GM19438 (cell line): ENCODE measurements around the gene MAP1LC3B.

ENCODE experiments used
- ATAC-seq: cut with Tn5 transposase; IDR thresholded peaks from one replicate; pipeline ENCODE4 v1.9.1; 2021; ENCODE audit warnings: low read depth; ENCODE audit not compliant: unreplicated experiment

Gene MAP1LC3B

DNA sequence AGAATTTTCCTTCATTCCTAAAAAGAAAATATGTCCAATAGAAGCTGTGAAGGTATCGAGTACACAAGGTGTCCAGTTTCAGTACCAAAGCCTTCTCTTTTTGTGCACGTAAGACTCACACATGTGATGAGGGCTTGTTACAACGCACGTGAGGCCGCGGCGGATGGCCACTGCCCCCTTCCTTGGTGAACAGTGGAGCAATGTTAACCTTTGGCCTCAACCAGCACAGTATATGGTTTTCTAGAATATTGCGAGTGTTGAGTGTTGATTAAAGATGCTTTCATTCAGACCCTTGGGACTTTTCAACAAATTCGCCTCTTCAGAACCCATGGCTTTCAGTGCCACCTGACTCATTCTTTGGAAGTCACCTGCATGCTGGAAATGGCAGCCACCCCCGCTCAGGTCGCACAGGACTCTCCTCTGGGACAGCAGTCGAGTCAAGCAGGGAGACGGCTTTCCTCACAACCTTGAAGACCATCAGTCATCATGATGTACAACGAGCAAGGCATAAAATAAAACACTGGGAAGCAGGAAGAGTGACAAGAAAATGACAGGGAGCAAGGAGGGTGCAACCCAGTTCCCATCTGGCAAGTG is 14.5 kb downstream of the MAP1LC3B start:
- no peak for ATAC-seq

- ATAC-seq, result no peak
These were observed 15.5 kb downstream of the MAP1LC3B start for GRCh38 chr16:87407511-87408112.

DNA sequence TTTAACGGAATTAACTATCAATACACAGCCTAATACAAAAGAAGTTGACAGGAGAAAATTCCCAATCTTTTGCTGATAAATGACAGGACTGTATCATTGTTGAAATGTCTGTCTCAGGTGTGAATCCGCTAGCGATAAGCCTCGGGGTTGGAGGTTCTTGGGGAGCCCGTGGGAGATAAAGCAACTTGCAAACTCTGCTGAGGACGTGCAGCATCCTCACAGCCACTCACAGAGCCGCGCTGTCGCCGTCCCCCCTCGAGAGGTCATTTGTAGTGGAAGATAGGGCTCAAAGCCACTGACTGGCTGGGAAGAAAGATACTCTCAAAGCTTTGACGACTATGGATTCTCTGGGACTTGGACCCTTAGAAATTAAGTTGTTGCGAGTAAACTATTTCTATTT is 17.0 kb downstream of the MAP1LC3B start:
- ATAC-seq, result no peak

DNA sequence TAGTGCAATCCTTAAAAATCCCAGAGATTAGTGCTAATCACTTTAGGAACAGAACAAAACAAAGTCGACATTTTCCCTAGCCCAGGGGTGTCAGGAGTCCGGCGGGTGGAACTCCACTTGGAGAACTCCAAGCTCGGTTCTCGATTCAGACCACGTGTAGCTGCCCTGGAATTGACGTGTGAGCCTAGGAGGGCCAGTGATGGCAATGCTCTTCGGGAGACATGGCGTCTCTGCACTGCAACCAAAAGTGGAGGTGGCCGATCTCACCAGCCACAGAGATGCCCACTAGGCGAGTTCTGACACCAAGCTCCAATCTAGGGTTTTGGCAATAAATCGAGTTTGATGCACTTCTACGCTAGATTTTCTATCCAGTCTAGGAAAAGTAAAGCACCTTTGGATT is 17.6 kb downstream of the MAP1LC3B start:
- no peak for ATAC-seq

DNA sequence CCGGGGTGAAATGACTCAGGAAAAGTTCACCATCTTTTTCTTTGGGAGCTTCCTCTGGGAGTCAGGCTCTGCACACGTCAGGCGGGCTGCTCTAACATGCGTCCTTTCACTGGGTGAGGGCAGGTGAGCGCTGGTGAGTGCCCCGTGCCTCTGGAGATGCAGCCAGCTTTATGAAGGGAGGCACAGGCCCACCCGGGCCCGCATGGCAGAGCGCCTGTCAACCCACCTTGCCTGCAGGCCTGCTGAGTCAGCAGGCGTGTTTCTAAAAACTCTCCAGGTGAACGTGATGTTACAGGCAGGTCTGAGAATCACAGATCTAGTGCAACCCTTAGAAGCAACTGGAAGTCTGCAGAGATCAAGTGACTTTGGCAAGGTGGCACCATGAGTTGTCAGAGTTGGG is 18.4 kb downstream of the MAP1LC3B start:
- no peak for ATAC-seq

GRCh38 chr16:87410968-87411367 is 18.8 kb downstream of the MAP1LC3B start:
- ATAC-seq, result no peak

GRCh38 chr16:87411375-87412271 is 19.5 kb downstream of the MAP1LC3B start:
- no peak for ATAC-seq

DNA sequence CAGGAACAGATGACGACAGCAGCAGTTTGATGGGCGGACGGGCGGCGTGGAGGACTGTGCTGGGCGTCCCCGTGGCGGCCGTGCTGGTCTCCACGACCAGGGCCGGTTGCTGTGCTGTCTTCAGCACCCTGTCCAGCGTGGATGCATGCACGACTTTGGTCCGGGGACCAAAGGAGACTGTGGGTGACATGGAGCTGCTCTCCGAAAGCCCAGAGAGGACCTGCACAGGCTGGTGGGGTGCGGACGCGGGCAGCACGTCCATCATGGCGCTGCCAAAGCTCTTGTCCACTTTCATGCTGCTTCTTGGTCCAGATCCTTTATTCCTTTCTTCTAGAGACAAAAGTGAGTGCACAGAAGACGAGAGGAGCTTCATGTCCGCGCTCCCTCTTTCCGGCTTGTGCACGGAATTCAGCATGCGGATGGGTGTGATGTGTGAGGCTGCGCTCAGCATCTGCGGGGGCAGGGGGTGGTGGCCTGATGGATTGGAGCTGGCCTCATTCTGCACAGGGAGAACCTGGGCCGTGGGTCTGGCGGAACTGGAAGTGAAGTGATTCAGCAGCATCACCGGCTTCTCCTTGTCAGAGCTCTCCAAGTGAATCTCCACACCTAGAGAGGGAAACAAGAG is 20.3 kb downstream of the MAP1LC3B start:
- no peak for ATAC-seq

GRCh38 chr16:87412996-87413421 is 20.9 kb downstream of the MAP1LC3B start:
- ATAC-seq, result no peak

DNA sequence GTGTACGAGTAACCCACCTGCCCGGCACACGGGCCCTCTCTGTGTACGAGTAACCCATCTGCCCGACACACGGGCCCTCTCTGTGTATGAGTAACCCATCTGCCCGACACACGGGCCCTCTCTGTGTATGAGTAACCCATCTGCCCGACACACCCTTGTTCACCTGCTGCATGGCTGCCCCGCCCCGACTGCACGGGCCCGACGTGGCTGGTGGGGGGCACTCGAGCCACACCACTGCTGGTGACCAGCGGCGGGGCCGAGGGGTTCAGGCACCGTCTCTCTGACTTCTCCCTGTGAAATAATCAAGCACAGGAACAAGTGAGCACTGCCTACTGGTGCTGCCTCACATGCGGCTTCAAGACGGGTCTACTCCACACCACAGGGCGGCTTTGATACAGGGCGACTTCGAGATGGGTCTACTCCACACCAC is 22.1 kb downstream of the MAP1LC3B start:
- ATAC-seq, result no peak

GRCh38 chr16:87415441-87415840 is 23.3 kb downstream of the MAP1LC3B start:
- no peak for ATAC-seq

DNA sequence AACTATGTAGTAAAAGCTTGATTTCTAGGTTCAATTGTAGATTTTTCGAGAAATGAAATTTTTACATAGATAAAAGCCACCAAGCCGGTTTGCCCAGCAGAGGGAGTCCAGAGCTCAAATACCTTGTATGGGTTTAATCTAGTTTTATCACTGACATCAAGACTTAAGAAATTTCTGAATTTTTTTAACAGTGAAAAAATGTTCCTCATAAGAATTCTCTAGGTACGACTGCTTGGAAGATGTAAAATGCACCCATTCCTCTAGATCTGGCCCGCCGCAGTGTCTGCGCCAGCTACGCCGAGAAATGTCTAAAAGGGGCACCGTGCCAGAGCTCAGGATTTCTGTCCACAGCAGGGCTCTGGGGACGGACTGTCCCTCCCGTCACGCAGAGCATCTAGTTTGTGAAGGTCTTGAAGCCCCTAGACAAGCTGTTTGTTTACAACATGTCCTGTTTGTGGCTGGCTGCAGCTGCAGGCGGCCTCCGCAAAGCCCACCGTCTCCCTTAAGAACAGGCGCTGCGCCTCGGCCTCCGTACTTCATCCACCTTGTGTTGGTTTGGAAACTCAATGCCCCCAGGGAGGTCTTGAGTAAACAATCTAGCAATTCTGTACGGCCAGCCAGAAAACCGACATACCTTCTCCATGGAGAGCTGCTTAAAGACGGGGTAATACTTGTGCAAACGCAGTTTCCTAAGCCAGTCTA is 24.8 kb downstream of the MAP1LC3B start:
- ATAC-seq, result no peak

DNA sequence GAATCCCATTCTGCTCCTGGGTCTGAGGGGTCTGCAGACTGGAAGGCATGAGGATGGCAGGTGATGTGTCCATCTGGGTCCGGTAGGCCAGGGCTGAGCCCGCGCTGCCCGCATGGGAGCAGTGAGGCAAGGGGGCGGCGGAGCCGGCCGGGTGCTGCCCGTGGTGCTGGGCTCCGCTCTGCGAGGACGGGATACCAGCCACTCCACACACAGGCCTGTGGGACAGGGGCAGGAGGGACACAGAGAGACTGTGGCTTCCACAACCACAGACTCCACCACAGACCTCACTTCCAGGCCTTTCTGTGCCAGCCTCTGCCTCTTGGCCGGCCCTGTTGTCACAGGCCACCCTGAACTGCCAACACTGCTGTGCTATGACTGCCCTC is 25.4 kb downstream of the MAP1LC3B start:
- ATAC-seq, result no peak

DNA sequence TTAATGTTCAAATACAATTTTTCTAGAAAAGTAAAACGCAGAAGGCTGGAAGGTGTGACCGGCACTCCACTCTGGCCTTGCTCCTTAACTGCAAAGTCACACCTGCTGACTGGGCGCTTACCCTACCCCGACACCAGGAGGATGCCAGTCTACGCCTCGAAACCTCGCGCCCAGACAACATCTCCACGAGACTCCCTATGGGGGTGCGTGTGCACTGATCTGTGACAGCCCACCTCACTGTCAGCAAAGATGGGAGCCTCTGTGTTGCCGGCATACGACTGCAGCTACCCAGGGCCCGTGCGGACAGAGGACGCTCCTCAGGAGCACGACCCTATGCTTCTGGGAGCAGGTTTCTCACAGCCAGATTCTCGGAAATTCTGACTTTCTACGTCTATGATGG is 26.1 kb downstream of the MAP1LC3B start:
- ATAC-seq, result no peak

DNA sequence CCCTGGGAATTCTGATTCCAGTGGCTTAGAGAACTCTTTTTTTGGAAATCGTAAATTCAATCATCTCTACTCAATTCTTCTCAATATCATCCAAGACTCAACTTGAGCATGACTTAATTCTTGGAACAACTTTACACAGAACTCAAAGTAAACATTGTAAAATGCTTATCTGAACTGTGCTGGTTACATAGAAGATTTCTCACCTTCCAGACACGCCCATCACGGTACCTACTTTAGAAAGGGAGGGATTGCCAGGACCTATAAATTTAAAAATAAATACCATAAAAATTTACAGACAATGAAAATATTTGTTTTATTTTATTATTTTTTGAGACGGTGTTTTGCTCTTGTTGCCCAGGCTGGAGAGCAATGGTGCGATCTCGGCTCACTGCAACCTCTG is 26.5 kb downstream of the MAP1LC3B start:
- no peak for ATAC-seq

DNA sequence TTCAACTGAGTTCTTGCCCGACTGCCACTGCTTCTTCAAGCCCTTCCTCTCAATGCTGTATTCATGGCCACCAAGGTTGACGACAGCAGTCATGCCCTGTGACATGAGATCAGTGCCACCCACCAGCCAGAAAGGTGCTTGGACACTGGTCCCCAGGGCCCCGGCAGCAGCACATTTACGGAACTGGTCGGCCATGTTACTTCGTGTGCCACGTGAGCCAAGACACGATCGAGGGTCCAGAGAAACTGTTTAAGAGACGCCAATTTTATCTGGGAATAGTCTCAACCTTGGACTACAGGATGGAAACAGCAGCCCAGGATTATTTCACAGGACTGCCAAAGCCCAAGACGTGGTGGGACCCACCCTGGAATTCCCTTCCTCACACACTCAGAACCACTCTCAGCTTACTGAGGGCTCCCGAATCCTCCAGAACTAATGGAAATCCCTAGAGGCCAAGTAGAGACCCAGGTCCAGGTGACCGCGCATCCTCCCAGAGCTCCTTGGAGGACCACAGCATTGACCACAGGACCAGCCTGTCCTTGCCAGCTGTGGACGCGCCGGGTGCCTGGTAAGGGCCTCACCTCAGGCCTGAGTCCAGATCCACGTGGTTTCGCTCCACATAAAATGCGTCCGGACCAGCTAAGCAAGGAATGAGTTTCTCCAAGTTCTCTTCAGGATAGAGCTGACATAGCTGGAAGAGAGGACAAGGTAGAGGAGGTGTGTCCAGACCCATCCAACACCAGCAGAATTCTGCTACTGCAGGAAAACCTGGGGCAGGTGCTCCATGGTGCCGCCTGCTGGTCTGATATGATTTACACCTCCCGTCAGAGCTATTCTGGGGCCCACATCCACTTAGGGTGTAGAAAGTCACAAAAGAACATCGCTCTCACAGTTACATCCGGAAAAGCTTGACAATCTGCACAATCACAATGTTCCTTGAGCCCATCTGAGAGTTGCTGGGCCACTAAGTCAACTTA is 28.2 kb downstream of the MAP1LC3B start:
- ATAC-seq, result no peak

DNA sequence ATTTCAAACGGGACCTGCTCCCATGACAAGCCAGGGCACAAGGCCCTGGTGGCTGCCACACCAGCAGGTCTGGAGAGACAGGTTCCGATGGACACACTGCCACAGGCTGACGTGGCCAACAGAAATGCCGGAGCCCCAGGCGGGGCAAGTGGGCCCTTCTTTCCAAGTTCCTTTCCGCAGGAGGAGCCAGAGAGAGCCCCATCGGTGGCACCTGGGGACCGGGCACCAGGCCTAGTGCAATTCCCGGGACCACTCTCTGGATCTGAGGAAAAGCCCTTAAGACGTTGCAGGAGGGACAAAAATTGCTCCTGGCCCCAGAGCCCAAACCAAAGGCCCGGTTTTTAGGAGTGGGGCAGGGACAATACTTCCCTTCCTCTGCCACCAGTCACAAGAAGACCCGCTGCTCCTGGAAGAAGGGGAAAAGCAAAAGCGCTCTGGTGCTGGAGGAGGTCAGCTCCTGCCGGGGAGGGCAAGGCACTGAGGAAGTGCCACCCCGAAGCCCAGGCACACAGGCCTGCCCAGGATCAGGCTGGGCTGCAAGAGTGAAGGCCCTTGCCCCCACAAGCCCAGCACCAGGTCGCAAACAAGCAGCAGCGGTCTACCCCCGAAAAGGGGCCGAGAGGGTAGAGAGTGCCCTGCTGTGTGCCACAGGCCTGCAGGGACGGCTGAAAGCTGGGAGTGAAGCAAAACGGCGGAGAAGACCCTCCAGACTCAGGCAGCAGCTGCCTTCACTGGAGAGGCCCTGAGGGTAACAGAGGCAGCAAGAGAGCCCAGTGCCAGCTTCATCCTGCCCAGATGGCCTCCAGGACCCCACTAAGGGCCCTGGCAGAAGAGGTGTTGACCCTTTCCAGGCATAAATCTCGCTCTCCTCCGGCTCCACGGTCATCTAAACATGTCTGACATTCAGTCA is 29.1 kb downstream of the MAP1LC3B start:
- ATAC-seq, result no peak

DNA sequence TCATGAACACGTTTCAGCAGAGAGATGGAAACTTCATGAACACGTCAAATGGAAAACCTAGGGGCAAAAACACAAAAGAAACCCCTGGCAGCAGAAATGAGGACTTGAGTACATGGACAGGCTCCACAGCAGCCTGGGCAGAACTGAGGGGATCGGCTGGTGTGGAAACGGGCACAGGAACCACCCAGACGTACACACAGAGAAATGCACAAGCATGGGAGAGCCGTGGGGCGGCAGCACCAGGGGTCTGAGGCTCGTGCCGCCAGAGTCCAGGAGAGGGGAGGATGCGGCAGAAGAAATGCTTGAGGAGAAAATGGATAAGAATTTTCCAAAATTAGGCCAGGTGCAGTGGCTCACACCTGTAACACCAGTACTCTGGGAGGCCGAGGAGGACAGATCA is 30.0 kb downstream of the MAP1LC3B start:
- no peak for ATAC-seq
